PC-9 (cell line): ENCODE measurements around the gene LDLRAD3. TPM values are rescaled to one million over a fixed set of nuclear protein-coding genes. Genes with fewer than 3 reads are reported as not detected.

ENCODE experiments used
- BruUV-seq: library from RNA; stranded (reverse); fragments of 400-500 nt; replicated peaks from 2 replicates; lab custom pipeline; 2021; lab: Mats Ljungman, UMichigan
- CTCF ChIA-PET: fragments of 300-600 bp; sonication (Branson Sonifier 250); formaldehyde crosslinking; loops from one replicate; lab custom pipeline; 2022; ENCODE audit warnings: antibody characterized with exemption; lab: Charles Lee
- POLR2A ChIA-PET: fragments of 300-600 bp; sonication (Branson Sonifier 250); formaldehyde crosslinking; loops from one replicate; lab custom pipeline; 2022; ENCODE audit warnings: antibody characterized with exemption; ENCODE audit not compliant: unreplicated experiment; lab: Charles Lee
- DNase-seq, 2 experiments: peaks; one replicate each; pipeline versions ENCODE4 v3.0.0 to v3.0.0-alpha.2; 2015 to 2022; ENCODE audit warnings: mixed read lengths in 1 of 2
- H2AFZ ChIP-seq: fragments of 200-600 bp; sonication (generic); 2 replicates; pipeline ENCODE4 v1.8.1; 2017; ENCODE audit warnings: antibody characterized with exemption
- H3F3A ChIP-seq: fragments of 200-600 bp; sonication (generic); 2 replicates; pipeline ENCODE4 v1.8.1; 2017; ENCODE audit warnings: antibody characterized with exemption, mild to moderate bottlenecking, low read depth; ENCODE audit not compliant: insufficient read depth
- H3K27ac ChIP-seq: fragments of 200-600 bp; sonication (generic); 2 replicates; pipeline ENCODE4 v1.6.1; 2016; ENCODE audit warnings: mixed run types
- H3K27me3 ChIP-seq: fragments of 200-600 bp; sonication (generic); 2 replicates; pipeline ENCODE4 v1.6.1; 2016; ENCODE audit warnings: low read depth, mixed run types; ENCODE audit not compliant: insufficient read depth
- H3K36me3 ChIP-seq: fragments of 200-600 bp; sonication (generic); 2 replicates; pipeline ENCODE4 v1.6.1; 2016; ENCODE audit warnings: low read depth, mixed run types
- H3K4me1 ChIP-seq: fragments of 200-600 bp; sonication (generic); replicated peaks from 2 replicates; pipeline ENCODE4 v1.6.1; 2016; ENCODE audit warnings: mixed run types; ENCODE audit not compliant: insufficient read depth
- H3K4me2 ChIP-seq: fragments of 200-600 bp; sonication (generic); 2 replicates; pipeline ENCODE4 v1.6.1; 2017; ENCODE audit warnings: mixed run types
- H3K4me3 ChIP-seq: fragments of 200-600 bp; sonication (generic); 2 replicates; pipeline ENCODE4 v1.6.1; 2016; ENCODE audit warnings: mixed run types
- H3K79me2 ChIP-seq: fragments of 200-600 bp; sonication (generic); 2 replicates; pipeline ENCODE4 v1.6.1; 2017; ENCODE audit warnings: low read depth, mixed run types
- H3K9me2 ChIP-seq: fragments of 200-600 bp; sonication (generic); 2 replicates; pipeline ENCODE4 v1.8.1; 2017; ENCODE audit warnings: mild to moderate bottlenecking; ENCODE audit not compliant: insufficient read depth
- H3K9me3 ChIP-seq: fragments of 200-600 bp; sonication (generic); 2 replicates; pipeline ENCODE4 v1.8.1; 2016; ENCODE audit warnings: low read depth; ENCODE audit not compliant: insufficient read depth
- H4K20me1 ChIP-seq: fragments of 200-600 bp; sonication (generic); 2 replicates; pipeline ENCODE4 v1.8.1; 2017; ENCODE audit not compliant: insufficient read depth
- CTCF ChIP-seq: fragments of 200-600 bp; sonication (generic); conservative IDR thresholded peaks from 2 replicates; pipeline ENCODE4 v1.6.1; 2017; ENCODE audit warnings: mixed run types, antibody characterized with exemption, mild to moderate bottlenecking, moderate library complexity
- EZH2 ChIP-seq: fragments of 200-600 bp; sonication (generic); IDR thresholded peaks from 2 replicates; pipeline ENCODE4 v1.8.0; 2017; ENCODE audit warnings: antibody characterized with exemption, low read depth
- intact Hi-C: fragments of 100-400 bp; cut with micrococcal nuclease; formaldehyde crosslinking; loops from one replicate; pipeline ENCODE4 v1.10.0; 2022; ENCODE audit not compliant: unreplicated experiment
- total RNA-seq: library from RNA; stranded (reverse); gene quantifications from 2 replicates; pipeline ENCODE4 v1.2.3, GENCODE V29; 2021

The LDLRAD3 gene
- total RNA-seq, 1 experiment from 2014 or later = 15.9 TPM

GRCh38 chr11:35992548-35992947, 48.7 kb downstream of the LDLRAD3 start:
- intact Hi-C loops = no loop called here
- DNase-seq = no peak
- Histone ChIP-seq H3K4me1 (no peaks in the 10 kb centered on the region), H3K27ac (no peak overlapping the region), H4K20me1 (no peaks in the 10 kb centered on the region), H3K27me3 (no peaks in the 10 kb centered on the region), H3K36me3 (no peaks in the 10 kb centered on the region), H2AFZ (no peak overlapping the region), H3K9me2 (no peaks in the 10 kb centered on the region), H3K4me3 (no peak overlapping the region), H3F3A (no peaks in the 10 kb centered on the region), H3K4me2 (no peak overlapping the region), H3K9me3 (no peaks in the 10 kb centered on the region), H3K79me2 (peaks cover 17% of the 10 kb centered on the region; the same call in 1 of the 2 replicates)
- POLR2A ChIA-PET = no interaction called here
- TF ChIP-seq CTCF (no peak), EZH2 (no peak)
- no TSS peak for BruUV-seq
- CTCF ChIA-PET = no interaction called here

- no peak overlapping the region for H3K4me3 ChIP-seq
- H3K36me3 ChIP-seq = no peaks in the 10 kb centered on the region
- H2AFZ ChIP-seq = no peak overlapping the region
- no peak for TF ChIP-seq EZH2
- TF ChIP-seq CTCF = no peak
- H3K79me2 ChIP-seq = peaks cover 7% of the 10 kb centered on the region; the same call in 1 of the 2 replicates
- H3K4me2 ChIP-seq = no peak overlapping the region
- H3K9me2 ChIP-seq = no peaks in the 10 kb centered on the region
- no peak overlapping the region for H3K27ac ChIP-seq
- H4K20me1 ChIP-seq = no peaks in the 10 kb centered on the region
- intact Hi-C loops = no loop called here
- POLR2A ChIA-PET = no interaction called here
- no peaks in the 10 kb centered on the region for H3K4me1 ChIP-seq
- DNase-seq = no peak
- CTCF ChIA-PET = no interaction called here
- H3K9me3 ChIP-seq = no peaks in the 10 kb centered on the region
- no peaks in the 10 kb centered on the region for H3K27me3 ChIP-seq
- no peaks in the 10 kb centered on the region for H3F3A ChIP-seq
- no TSS peak for BruUV-seq
Measured at GRCh38 chr11:35994421-35994820, 50.6 kb downstream of the LDLRAD3 start.

- BruUV-seq = no TSS peak
- H3K9me3 ChIP-seq = no peaks in the 10 kb centered on the region
- CTCF ChIA-PET = no interaction called here
- no peak overlapping the region for H2AFZ ChIP-seq
- peaks cover 5% of the 10 kb centered on the region for H3K4me1 ChIP-seq
- H3K36me3 ChIP-seq = no peaks in the 10 kb centered on the region
- no peak for DNase-seq
- no peak overlapping the region for H3K27ac ChIP-seq
- no peak overlapping the region for H3K4me3 ChIP-seq
- 0 out of 2 replicates have a peak, but pooled peaks cover 4% of the 10 kb centered on the region for H3F3A ChIP-seq
- POLR2A ChIA-PET = interaction anchor here (0.6 kb wide), 1 partner anchor 156 kb away, joined by 4 read pairs; no protein-coding TSS in a partner anchor
- intact Hi-C loops = no loop called here
- no peaks in the 10 kb centered on the region for H3K9me2 ChIP-seq
- no peak overlapping the region for H3K4me2 ChIP-seq
- TF ChIP-seq EZH2 (no peak), CTCF (no peak)
- H3K79me2 ChIP-seq = no peaks in the 10 kb centered on the region
- H4K20me1 ChIP-seq = no peaks in the 10 kb centered on the region
- no peaks in the 10 kb centered on the region for H3K27me3 ChIP-seq
Measured at GRCh38 chr11:35995681-35996271, 51.9 kb downstream of the LDLRAD3 start.
